Activated naive CD4-positive, alpha-beta T cell treated with anti-CD3 and anti-CD28 coated beads, Interleukin-2, amount 50 U/mL, for 16 hours (primary cell): Measurements from ENCODE around the gene BEAN1.

Experiments
- DNase-seq: peaks from one replicate; pipeline ENCODE4 v3.0.0-alpha.2; 2020

The BEAN1 gene

GRCh38 chr16:66529475-66529874 lies 102.4 kb downstream of the BEAN1 start:
- no peak for DNase-seq
